A673 (cell line): ENCODE measurements around the gene DDHD1.

Experiments
- EZH2 ChIP-seq: fragments of 200-600 bp; sonication (generic); IDR thresholded peaks from 2 replicates; pipeline ENCODE4 v1.6.1; 2017; ENCODE audit warnings: borderline replicate concordance, low read depth, mild to moderate bottlenecking, mixed read lengths, antibody characterized with exemption, low read length; ENCODE audit not compliant: poor library complexity, severe bottlenecking
- TF ChIP-seq, protein P1 (sequence below): fragments of 300-800, 200-600 bp; sonication (generic); conservative IDR thresholded peaks from 2 replicates; pipeline ENCODE4 v1.5.1; 2017; ENCODE audit warnings: low read depth, mild to moderate bottlenecking, antibody characterized with exemption, low read length, moderate library complexity, mixed read lengths

GRCh38 chr14:53126731-53127130 lies 26.4 kb downstream of the DDHD1 start:
- TF ChIP-seq, protein P1, sequence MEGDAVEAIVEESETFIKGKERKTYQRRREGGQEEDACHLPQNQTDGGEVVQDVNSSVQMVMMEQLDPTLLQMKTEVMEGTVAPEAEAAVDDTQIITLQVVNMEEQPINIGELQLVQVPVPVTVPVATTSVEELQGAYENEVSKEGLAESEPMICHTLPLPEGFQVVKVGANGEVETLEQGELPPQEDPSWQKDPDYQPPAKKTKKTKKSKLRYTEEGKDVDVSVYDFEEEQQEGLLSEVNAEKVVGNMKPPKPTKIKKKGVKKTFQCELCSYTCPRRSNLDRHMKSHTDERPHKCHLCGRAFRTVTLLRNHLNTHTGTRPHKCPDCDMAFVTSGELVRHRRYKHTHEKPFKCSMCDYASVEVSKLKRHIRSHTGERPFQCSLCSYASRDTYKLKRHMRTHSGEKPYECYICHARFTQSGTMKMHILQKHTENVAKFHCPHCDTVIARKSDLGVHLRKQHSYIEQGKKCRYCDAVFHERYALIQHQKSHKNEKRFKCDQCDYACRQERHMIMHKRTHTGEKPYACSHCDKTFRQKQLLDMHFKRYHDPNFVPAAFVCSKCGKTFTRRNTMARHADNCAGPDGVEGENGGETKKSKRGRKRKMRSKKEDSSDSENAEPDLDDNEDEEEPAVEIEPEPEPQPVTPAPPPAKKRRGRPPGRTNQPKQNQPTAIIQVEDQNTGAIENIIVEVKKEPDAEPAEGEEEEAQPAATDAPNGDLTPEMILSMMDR = no peak
- no peak for TF ChIP-seq EZH2
